ENCODE measurements around the gene RNF138. TPM values are rescaled to one million over a fixed set of nuclear protein-coding genes. Genes with fewer than 3 reads are reported as not detected.
"Not testable (repeated sequence)": the region's sequence is repeated elsewhere in the genome, so short reads cannot be mapped to it uniquely, and the experiment has no call there.

The RNF138 gene
- total RNA-seq, 2 experiments from 2014 or later, result 84.2 to 94.3 TPM

DNA sequence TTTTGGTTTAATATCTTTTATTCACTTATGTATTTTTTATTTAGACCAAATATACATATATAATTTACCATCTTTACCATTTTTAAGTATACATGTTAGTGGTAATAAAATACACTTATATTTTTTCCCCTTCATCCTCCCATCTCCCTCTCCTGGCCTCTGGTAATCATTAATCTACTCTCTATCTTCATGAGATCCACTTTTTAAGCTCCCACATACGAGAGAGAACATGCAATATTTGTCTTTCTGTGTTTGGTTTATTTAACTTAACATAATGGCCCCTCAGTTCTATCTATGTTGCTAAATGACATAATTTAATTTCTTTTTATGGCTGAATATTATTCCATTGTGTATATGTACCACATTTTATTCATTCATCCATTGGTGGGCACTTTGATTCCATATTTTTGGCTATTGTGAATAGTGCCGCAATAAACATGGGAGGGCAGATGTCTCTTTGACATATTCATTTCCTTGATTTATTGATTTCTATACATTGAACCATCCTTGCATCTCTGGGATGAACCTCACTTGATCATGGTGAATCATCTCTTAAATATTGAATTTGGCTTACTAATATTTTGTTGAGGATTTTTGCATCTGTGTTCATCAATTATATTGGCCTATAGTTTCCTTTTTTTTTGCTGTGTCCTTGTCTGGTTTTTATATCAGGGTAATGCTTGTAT, 56.7 kb downstream of the RNF138 start:
- no peaks in the 10 kb centered on the region for H3K36me3 Mint-ChIP-seq (ENCODE audit: low read depth)
- no peak for ATAC-seq
- peaks cover 9% of the 10 kb centered on the region for H3K4me1 Mint-ChIP-seq (ENCODE audit: low read depth)
- no peak overlapping the region for H3K4me3 Mint-ChIP-seq
- ChIA-PET POLR2A (no interaction called here), CTCF (interaction anchor here (1.0 kb wide), 2 partner anchors 10 to 322 kb away, joined by 3 to 4 read pairs; partner anchors contain the start of gene GAREM1)
- H3K27me3 Mint-ChIP-seq (ENCODE audit: low read depth), result peaks cover 9% of the 10 kb centered on the region
- no peak overlapping the region for H3K27ac Mint-ChIP-seq
- DNase-seq, result no peak
- H3K9me3 Mint-ChIP-seq (ENCODE audit: insufficient read depth), result no peaks in the 10 kb centered on the region

DNA sequence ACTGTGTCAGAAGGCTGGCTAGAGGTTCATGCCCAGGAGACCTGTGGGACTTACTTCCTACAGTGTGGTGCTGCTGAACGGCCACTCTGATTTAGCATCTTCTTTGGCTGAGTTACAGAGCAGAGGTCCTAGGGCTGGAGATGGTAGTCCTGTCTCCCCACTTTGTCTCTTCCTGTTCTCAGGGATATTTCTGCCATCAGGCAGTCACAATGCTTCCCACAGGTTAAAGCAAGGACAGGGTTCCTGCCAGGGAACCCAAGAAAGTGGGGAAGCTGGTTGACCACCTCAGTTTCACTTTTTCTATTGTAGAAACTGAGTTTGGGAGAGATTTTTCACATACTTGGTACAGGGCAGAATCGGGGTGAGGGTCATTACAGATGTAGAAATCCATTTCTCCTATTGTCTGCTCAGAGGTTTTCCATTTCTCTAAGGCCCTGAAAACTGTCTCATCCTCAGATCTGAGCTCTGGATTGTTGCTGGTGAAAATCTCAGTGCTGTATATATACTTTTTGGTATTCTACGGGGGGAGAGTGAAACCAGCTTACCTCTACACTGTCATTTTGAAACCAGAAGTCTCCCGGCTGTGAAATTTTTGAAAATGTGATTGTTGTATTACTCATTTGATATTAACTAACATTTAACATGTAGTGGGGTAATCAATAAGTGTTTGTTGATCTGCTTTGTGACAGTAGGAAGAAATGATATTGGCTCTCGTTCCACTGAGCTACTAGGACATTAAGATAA, 61.2 kb downstream of the RNF138 start:
- H3K36me3 Mint-ChIP-seq (ENCODE audit: low read depth), result peaks cover 2% of the 10 kb centered on the region
- no peak for ATAC-seq
- peaks cover 12% of the 10 kb centered on the region for H3K27me3 Mint-ChIP-seq (ENCODE audit: low read depth)
- H3K4me1 Mint-ChIP-seq (ENCODE audit: low read depth), result peaks cover 14% of the 10 kb centered on the region
- no peak overlapping the region for H3K4me3 Mint-ChIP-seq
- no peak overlapping the region for H3K27ac Mint-ChIP-seq
- ChIA-PET CTCF (interaction anchor here (0.8 to 1.0 kb wide), 3 partner anchors 14 to 399 kb away, joined by 3 read pairs; no protein-coding TSS in a partner anchor), POLR2A (interaction anchor here (0.7 kb wide), 1 partner anchor 20 kb away, joined by 3 read pairs; no protein-coding TSS in a partner anchor)
- DNase-seq, result no peak
- no peaks in the 10 kb centered on the region for H3K9me3 Mint-ChIP-seq (ENCODE audit: insufficient read depth)

- DNase-seq, result no peak
- H3K36me3 Mint-ChIP-seq (ENCODE audit: low read depth), result peaks cover 2% of the 10 kb centered on the region
- CTCF ChIA-PET, result interaction anchor here (1.1 to 6.0 kb wide), 9 partner anchors 17 to 401 kb away, joined by 3 to 68 read pairs (median 7); partner anchors contain the start of genes GAREM1 and TRAPPC8
- no peaks in the 10 kb centered on the region for H3K9me3 Mint-ChIP-seq (ENCODE audit: insufficient read depth)
- no peak overlapping the region for H3K27ac Mint-ChIP-seq
- POLR2A ChIA-PET, result interaction anchor here (1.7 kb wide), 1 partner anchor 138 kb away, joined by 5 read pairs; the partner anchor contains the start of gene RNF125
- no peak for ATAC-seq
- H3K27me3 Mint-ChIP-seq (ENCODE audit: low read depth), result peaks cover 7% of the 10 kb centered on the region
- H3K4me1 Mint-ChIP-seq (ENCODE audit: low read depth), result peaks cover 19% of the 10 kb centered on the region
- no peak overlapping the region for H3K4me3 Mint-ChIP-seq
Observed at GRCh38 chr18:32156855-32157254, 65.2 kb downstream of the RNF138 start.

DNA sequence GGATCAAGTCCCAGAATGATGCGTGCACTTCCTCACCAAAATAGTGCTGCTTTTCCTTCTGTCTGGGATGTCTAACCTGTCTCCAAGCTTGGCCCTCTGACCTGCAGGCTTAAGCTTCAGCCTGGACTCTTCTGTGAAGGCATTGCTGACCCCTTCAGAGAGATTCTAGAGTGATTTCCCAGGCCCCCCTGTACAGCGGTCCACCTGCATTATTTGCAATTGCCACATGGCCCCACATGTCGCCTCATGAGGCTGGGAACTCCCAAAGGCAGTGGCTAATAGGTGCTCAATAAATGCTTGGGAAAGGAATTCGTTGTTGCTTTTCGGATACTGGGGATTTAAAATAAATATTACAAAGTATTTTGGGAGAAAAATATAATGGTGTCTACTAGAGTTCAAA, 65.9 kb downstream of the RNF138 start:
- POLR2A ChIA-PET, result interaction anchor here (1.7 kb wide), 1 partner anchor 139 kb away, joined by 5 read pairs; the partner anchor contains the start of gene RNF125

DNA sequence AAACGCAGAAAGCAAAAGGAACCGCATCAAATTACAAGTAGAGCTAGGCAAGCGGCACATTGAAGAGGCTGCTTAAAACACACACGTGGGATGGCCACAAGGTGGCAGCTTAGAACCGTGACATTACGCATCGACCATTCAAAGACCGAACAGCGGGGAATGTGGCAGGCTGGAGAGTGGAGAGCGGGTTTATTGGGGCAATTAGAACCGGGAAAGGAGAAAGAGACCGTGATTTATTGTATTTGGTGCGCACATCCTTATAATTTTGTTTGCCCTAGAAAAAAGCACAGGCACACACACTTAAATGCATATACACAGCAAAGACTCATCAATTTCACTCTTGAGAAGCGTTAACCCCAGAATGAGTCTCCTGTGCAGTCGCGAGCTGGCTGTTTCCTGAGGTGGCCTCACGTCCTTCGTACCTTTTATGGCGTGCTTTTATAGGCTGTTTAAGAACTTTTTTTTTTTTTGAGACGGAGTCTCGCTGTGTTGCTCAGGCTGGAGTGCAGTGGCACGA, 66.5 kb downstream of the RNF138 start:
- peaks cover 5% of the 10 kb centered on the region for H3K27me3 Mint-ChIP-seq (ENCODE audit: low read depth)
- ChIA-PET POLR2A (interaction anchor here (1.7 kb wide), 1 partner anchor 139 kb away, joined by 5 read pairs; the partner anchor contains the start of gene RNF125), CTCF (interaction anchor here (0.5 to 6.0 kb wide), 35 partner anchors 8 to 438 kb away, joined by 3 to 68 read pairs (median 3); partner anchors contain the start of genes GAREM1 and TRAPPC8)
- ATAC-seq (peak; percentile 97), DNase-seq (peak; percentile 82)
- H3K4me3 Mint-ChIP-seq, result peak overlapping the region; percentile 42
- peak overlapping the region; percentile 26 for H3K27ac Mint-ChIP-seq
- H3K36me3 Mint-ChIP-seq (ENCODE audit: low read depth), result peaks cover 2% of the 10 kb centered on the region
- peaks cover 11% of the 10 kb centered on the region for H3K4me1 Mint-ChIP-seq (ENCODE audit: low read depth)
- no peaks in the 10 kb centered on the region for H3K9me3 Mint-ChIP-seq (ENCODE audit: insufficient read depth)

More for the DNA sequence above, 65.9 kb downstream of the RNF138 start:
- CTCF ChIA-PET, result interaction anchor here (0.6 to 6.0 kb wide), 32 partner anchors 9 to 438 kb away, joined by 3 to 68 read pairs (median 3); partner anchors contain the start of genes GAREM1 and TRAPPC8
- Mint-ChIP-seq H3K9me3 (ENCODE audit: insufficient read depth) (no peaks in the 10 kb centered on the region), H3K4me3 (no peak overlapping the region), H3K36me3 (ENCODE audit: low read depth) (peaks cover 2% of the 10 kb centered on the region), H3K4me1 (ENCODE audit: low read depth) (peaks cover 17% of the 10 kb centered on the region), H3K27me3 (ENCODE audit: low read depth) (peaks cover 5% of the 10 kb centered on the region), H3K27ac (no peak overlapping the region)
- no peak for ATAC-seq
- no peak for DNase-seq

- ATAC-seq; H3K27ac Mint-ChIP-seq; H3K4me1 Mint-ChIP-seq (ENCODE audit: low read depth); H3K36me3 Mint-ChIP-seq (ENCODE audit: low read depth); H3K9me3 Mint-ChIP-seq (ENCODE audit: insufficient read depth); DNase-seq; H3K27me3 Mint-ChIP-seq (ENCODE audit: low read depth): not testable (repeated sequence)
- ChIA-PET POLR2A (interaction anchor here (1.7 kb wide), 1 partner anchor 140 kb away, joined by 5 read pairs; the partner anchor contains the start of gene RNF125), CTCF (interaction anchor here (0.5 to 6.0 kb wide), 20 partner anchors 8 to 437 kb away, joined by 3 to 68 read pairs (median 4); partner anchors contain the start of genes GAREM1 and TRAPPC8)
- peak overlapping the region; percentile 42 for H3K4me3 Mint-ChIP-seq
Observed at GRCh38 chr18:32158631-32159030, 67.0 kb downstream of the RNF138 start.

DNA sequence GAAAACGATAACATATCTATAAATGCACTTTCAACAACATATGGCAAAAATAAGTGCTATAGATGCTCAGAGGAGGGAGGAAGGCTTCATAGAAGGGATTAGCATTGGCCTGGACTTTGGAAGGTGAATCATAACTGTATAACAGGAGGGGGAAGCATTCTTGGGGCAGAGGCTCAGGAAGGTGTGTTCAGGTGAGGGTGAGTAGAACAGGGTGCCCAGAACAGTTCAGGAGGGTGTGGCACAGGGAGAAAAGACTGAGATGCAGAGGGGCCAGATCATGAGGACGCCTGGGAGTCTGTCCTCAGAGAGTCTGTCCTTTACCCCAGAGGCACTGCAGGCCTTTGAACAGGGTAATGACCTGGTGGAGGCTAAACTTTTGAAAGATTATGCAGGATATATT, 68.9 kb downstream of the RNF138 start:
- Mint-ChIP-seq H3K27me3 (ENCODE audit: low read depth) (peaks cover 5% of the 10 kb centered on the region), H3K36me3 (ENCODE audit: low read depth) (no peaks in the 10 kb centered on the region), H3K4me3 (no peak overlapping the region), H3K9me3 (ENCODE audit: insufficient read depth) (no peaks in the 10 kb centered on the region), H3K4me1 (ENCODE audit: low read depth) (peaks cover 9% of the 10 kb centered on the region), H3K27ac (no peak overlapping the region)
- no peak for ATAC-seq
- no peak for DNase-seq
- POLR2A ChIA-PET, result no interaction called here
- CTCF ChIA-PET, result interaction anchor here (1.2 to 6.0 kb wide), 2 partner anchors 136 to 392 kb away, joined by 3 to 68 read pairs; no protein-coding TSS in a partner anchor

DNA sequence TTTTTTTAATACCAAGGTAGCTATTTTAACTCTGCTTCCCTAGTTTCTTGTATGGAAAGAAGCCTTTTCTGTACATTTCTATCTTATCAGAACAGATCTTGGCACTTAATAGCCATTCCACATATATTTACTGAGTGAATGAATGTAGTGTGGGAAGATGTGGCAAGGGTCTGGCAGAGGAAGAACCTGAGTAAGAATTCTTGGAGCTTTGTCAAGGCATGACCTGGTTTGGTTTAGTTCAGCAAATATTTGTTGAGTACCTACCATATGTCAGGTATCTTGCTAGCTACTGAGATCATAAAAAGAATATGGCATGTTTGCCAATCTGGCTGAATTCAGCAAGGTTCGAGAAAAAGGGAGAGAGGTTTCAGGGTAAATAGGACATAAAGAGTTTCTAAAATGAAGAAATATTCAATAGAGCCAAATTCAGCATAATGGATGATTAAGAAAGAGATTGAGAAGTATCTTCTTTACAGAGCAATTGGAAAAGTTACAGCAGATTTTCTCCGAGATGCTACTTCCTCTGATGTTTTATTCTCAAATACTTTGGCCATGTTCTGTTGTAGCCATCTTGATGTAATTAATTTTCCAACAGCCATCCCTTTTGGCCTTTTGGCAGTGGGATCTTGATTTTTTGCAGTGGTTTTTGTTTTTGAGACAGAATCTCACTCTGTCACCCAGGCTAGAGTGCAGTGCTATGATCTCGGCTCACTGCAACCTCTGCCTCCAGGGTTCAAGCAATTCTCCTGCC, 76.5 kb downstream of the RNF138 start:
- Mint-ChIP-seq H3K9me3 (ENCODE audit: insufficient read depth) (no peaks in the 10 kb centered on the region), H3K4me3 (no peak overlapping the region), H3K27ac (no peak overlapping the region), H3K36me3 (ENCODE audit: low read depth) (no peaks in the 10 kb centered on the region), H3K27me3 (ENCODE audit: low read depth) (peaks cover 3% of the 10 kb centered on the region), H3K4me1 (ENCODE audit: low read depth) (no peaks in the 10 kb centered on the region)
- ChIA-PET POLR2A (no interaction called here), CTCF (interaction anchor here (0.9 kb wide), 1 partner anchor 10 kb away, joined by 4 read pairs; no protein-coding TSS in a partner anchor)
- DNase-seq, result no peak
- no peak for ATAC-seq

DNA sequence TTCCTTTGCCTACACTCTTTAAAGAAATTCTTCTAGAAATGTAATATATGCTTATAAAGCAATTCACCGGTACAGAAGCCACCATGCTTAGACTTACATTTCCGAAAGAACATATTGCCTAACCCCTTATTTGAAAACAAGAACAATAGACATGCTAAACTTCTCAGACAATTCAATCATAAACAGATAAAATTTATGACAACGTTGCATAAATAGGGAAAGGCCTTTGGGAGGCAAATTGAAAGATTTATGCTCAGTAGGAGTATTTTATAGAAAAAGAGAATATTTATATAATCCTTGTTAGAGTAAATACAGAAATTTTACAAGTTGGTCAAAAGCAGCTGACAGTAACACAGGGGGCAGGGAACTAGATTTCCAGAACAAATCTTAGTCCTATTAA, 82.0 kb downstream of the RNF138 start:
- DNase-seq (no peak), ATAC-seq (no peak)
- ChIA-PET POLR2A (no interaction called here), CTCF (no interaction called here)
- no peaks in the 10 kb centered on the region for H3K4me1 Mint-ChIP-seq (ENCODE audit: low read depth)
- H3K9me3 Mint-ChIP-seq (ENCODE audit: insufficient read depth), result no peaks in the 10 kb centered on the region
- H3K27ac Mint-ChIP-seq, result no peak overlapping the region
- peaks cover 3% of the 10 kb centered on the region for H3K27me3 Mint-ChIP-seq (ENCODE audit: low read depth)
- no peaks in the 10 kb centered on the region for H3K36me3 Mint-ChIP-seq (ENCODE audit: low read depth)
- no peak overlapping the region for H3K4me3 Mint-ChIP-seq

- H3K4me1 Mint-ChIP-seq (ENCODE audit: low read depth), result no peaks in the 10 kb centered on the region
- H3K9me3 Mint-ChIP-seq (ENCODE audit: insufficient read depth), result no peaks in the 10 kb centered on the region
- H3K36me3 Mint-ChIP-seq (ENCODE audit: low read depth), result no peaks in the 10 kb centered on the region
- ATAC-seq (no peak), DNase-seq (no peak)
- no peak overlapping the region for H3K4me3 Mint-ChIP-seq
- ChIA-PET CTCF (interaction anchor here (1.7 kb wide), 1 partner anchor 16 kb away, joined by 3 read pairs; no protein-coding TSS in a partner anchor), POLR2A (no interaction called here)
- no peak overlapping the region for H3K27ac Mint-ChIP-seq
- peaks cover 3% of the 10 kb centered on the region for H3K27me3 Mint-ChIP-seq (ENCODE audit: low read depth)
Observed at GRCh38 chr18:32174719-32175118, 83.0 kb downstream of the RNF138 start.

- H3K4me1 Mint-ChIP-seq (ENCODE audit: low read depth), result no peaks in the 10 kb centered on the region
- peaks cover 3% of the 10 kb centered on the region for H3K27me3 Mint-ChIP-seq (ENCODE audit: low read depth)
- ChIA-PET CTCF (interaction anchor here (1.7 kb wide), 1 partner anchor 17 kb away, joined by 3 read pairs; no protein-coding TSS in a partner anchor), POLR2A (no interaction called here)
- no peak overlapping the region for H3K4me3 Mint-ChIP-seq
- H3K36me3 Mint-ChIP-seq (ENCODE audit: low read depth), result no peaks in the 10 kb centered on the region
- ATAC-seq (no peak), DNase-seq (no peak)
- H3K27ac Mint-ChIP-seq, result no peak overlapping the region
- no peaks in the 10 kb centered on the region for H3K9me3 Mint-ChIP-seq (ENCODE audit: insufficient read depth)
Observed at GRCh38 chr18:32175265-32175664, 83.6 kb downstream of the RNF138 start.
